ENCODE data around the gene GLIS1. TPM values are rescaled to one million over a fixed set of nuclear protein-coding genes. Genes with fewer than 3 reads are reported as not detected.

The GLIS1 gene
- total and polyA plus RNA-seq, 2 of the 8 experiments (the other 6 are each of a cell fraction or from before 2014, with no cell fraction given), result 0.15 to 0.22 TPM

DNA sequence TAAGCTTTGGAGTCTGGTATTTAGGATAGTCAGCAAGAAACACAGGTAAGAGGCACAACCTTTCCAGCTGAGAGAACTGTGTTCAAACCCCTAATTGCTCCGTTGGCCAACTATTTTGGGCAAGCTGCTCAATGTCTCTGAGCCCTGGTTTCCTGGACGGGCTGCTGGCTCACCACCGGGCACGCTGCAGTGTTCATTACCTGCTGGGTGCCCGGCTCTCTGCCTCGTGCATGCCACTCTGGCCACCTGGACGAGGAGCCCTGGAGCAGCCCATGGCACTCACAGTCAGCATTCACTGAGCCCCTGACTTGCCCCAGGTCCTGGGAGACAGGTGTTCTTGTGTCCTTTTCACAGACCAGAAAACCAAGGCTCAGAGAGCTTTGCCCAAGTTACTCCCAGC is 228.7 kb downstream of the GLIS1 start (continued):
- TF ChIP-seq EZH2 (IDR thresholded peaks at IDR 0.05; ENCODE audit: low read depth, low read length, severe bottlenecking) (no peak), HDAC2 (IDR thresholded peaks at IDR 0.05; ENCODE audit: borderline replicate concordance in 1 of 2, low read depth in 2 of 2, low read length in 2 of 2) (no peak)

Data from H1 (cell line).